Fibroblast of lung (primary cell): Measurements from ENCODE around the gene PTPRS. TPM values are rescaled to one million over a fixed set of nuclear protein-coding genes. Genes with fewer than 3 reads are reported as not detected.

Experiments
- DNase-seq, 2 donors: peaks; one replicate each; pipeline versions ENCODE4 v3.0.0 to v3.0.0-alpha.2; 2010; ENCODE audit warnings: low read depth in 2 of 2
- H2AFZ ChIP-seq: 2 replicates; pipeline ENCODE4 v1.5.1; 2012; ENCODE audit warnings: low read length, control low read depth, inconsistent platforms
- H3K27ac ChIP-seq: 2 replicates; pipeline ENCODE4 v1.5.1; 2011; ENCODE audit warnings: low read length, control low read depth; ENCODE audit not compliant: insufficient read depth
- H3K27me3 ChIP-seq: 2 replicates; pipeline ENCODE4 v1.5.1; 2011; ENCODE audit warnings: mild to moderate bottlenecking, low read length; ENCODE audit not compliant: control insufficient read depth, insufficient read depth
- H3K36me3 ChIP-seq: 2 replicates; pipeline ENCODE4 v1.5.1; 2011; ENCODE audit warnings: low read length; ENCODE audit not compliant: control insufficient read depth, insufficient read depth
- H3K4me1 ChIP-seq: 2 replicates; pipeline ENCODE4 v1.5.1; 2011; ENCODE audit warnings: low read length; ENCODE audit not compliant: control insufficient read depth, insufficient read depth; ENCODE audit errors: extremely low read depth
- H3K4me2 ChIP-seq: 2 replicates; pipeline ENCODE4 v1.5.1; 2011; ENCODE audit warnings: low read length, control low read depth; ENCODE audit not compliant: insufficient read depth; ENCODE audit errors: extremely low read depth
- H3K4me3 ChIP-seq, 4 experiments: fragments of 200-600 bp in 1 of 4; sonication (generic) in 1 of 4; replicated peaks in 1 of 4; 2 replicates each; pipeline ENCODE4 v1.5.1; 2011 to 2016; ENCODE audit warnings: low read length in 4 of 4, low read depth in 3 of 4, mild to moderate bottlenecking in 3 of 4, control low read depth in 2 of 4, inconsistent platforms in 1 of 4, mixed read lengths in 1 of 4; ENCODE audit not compliant: insufficient read depth in 1 of 4; ENCODE audit errors: control extremely low read depth in 1 of 4
- H3K79me2 ChIP-seq: 2 replicates; pipeline ENCODE4 v1.5.1; 2012; ENCODE audit warnings: mild to moderate bottlenecking, low read length, inconsistent platforms; ENCODE audit not compliant: control insufficient read depth, insufficient read depth
- H3K9ac ChIP-seq: 2 replicates; pipeline ENCODE4 v1.5.1; 2011; ENCODE audit warnings: mild to moderate bottlenecking, low read length, control low read depth; ENCODE audit not compliant: insufficient read depth
- H3K9me3 ChIP-seq: 2 replicates; pipeline ENCODE4 v1.5.1; 2012; ENCODE audit warnings: low read depth, low read length; ENCODE audit not compliant: control insufficient read depth, insufficient read depth
- H4K20me1 ChIP-seq: 2 replicates; pipeline ENCODE4 v1.5.1; 2011; ENCODE audit warnings: low read length; ENCODE audit not compliant: control insufficient read depth, insufficient read depth; ENCODE audit errors: extremely low read depth
- CTCF ChIP-seq, 2 donors: IDR thresholded peaks in 1 of 2; conservative IDR thresholded peaks in 1 of 2; 1 replicate in 1 of 2; 2 replicates in 1 of 2; pipeline ENCODE4 v1.5.1; 2011 to 2012; ENCODE audit warnings: low read length in 2 of 2, control low read depth in 1 of 2, inconsistent platforms in 1 of 2, low read depth in 1 of 2, mild to moderate bottlenecking in 1 of 2
- EZH2 ChIP-seq: IDR thresholded peaks from 2 replicates; pipeline ENCODE4 v1.5.1; 2012; ENCODE audit warnings: low read length, control low read depth, mild to moderate bottlenecking; ENCODE audit errors: missing control alignments
- polyA plus RNA-seq, 2 donors: library from polyadenylated mRNA; depleted of rRNA in 1 of 2; stranded (reverse) in 1 of 2; unstranded in 1 of 2; fragments of >200 nt; gene quantifications; 2 replicates each; pipeline ENCODE4 v1.2.1, GENCODE V29; 2011 to 2012; ENCODE audit warnings: missing spikeins in 1 of 2
- total RNA-seq: library from RNA; depleted of rRNA; stranded (reverse); fragments of >200 nt; gene quantifications from 2 replicates; pipeline ENCODE4 v1.2.1, GENCODE V29; 2014

PTPRS gene
- total and polyA plus RNA-seq, 2 donors (not counting 1 experiment from before 2014, with no cell fraction given): 27.9 to 136 TPM

- no peak for DNase-seq
- peak overlapping the region; percentile 50 to 79 (median 66) for H3K4me3 ChIP-seq
- peaks cover 6% of the 10 kb centered on the region for H3K4me1 ChIP-seq
- TF ChIP-seq CTCF (conservative IDR thresholded peaks at IDR 0.05 in 1 of 2, IDR thresholded peaks at IDR 0.05 in 1 of 2; ENCODE audit: low read depth in 1 of 2, low read length in 2 of 2) (no peak), EZH2 (no peak)
- H3K4me2 ChIP-seq: peak overlapping the region; percentile 96
- H2AFZ ChIP-seq: no peak overlapping the region
- H3K9ac ChIP-seq: no peak overlapping the region
- no peaks in the 10 kb centered on the region for H3K27me3 ChIP-seq
- peaks cover 16% of the 10 kb centered on the region for H3K79me2 ChIP-seq
- H3K27ac ChIP-seq: no peak overlapping the region
- H4K20me1 ChIP-seq: no peaks in the 10 kb centered on the region
- H3K36me3 ChIP-seq: no peaks in the 10 kb centered on the region
- H3K9me3 ChIP-seq: no peaks in the 10 kb centered on the region
Measured at GRCh38 chr19:5291588-5292193, 48.9 kb downstream of the PTPRS start.

Other genes starting within 250 kb of the PTPRS start
- not detected in 2 replicates for gene ZNRF4, start 114.6 kb upstream of the PTPRS start, total RNA-seq
- gene ZNRF4, start 114.6 kb upstream of the PTPRS start, polyA plus RNA-seq: not detected in 2 replicates
- gene TINCR, start 227.1 kb upstream of the PTPRS start, total RNA-seq: under 0.01 and 0.17 TPM in 2 replicates
- gene TINCR, start 227.1 kb upstream of the PTPRS start, polyA plus RNA-seq: 0.02 and 0.06 TPM in 2 replicates